Hematopoietic multipotent progenitor cell treated with erythropoietin and hydrocortisone succinate and interleukin-3 and kit ligand, for 8 days (in vitro differentiated cells): Measurements from ENCODE around the gene TARP.

Experiments used
- DNase-seq: peaks from one replicate; pipeline ENCODE4 v3.0.0-alpha.2; 2015

TARP gene

GRCh38 chr7:38211940-38212339, 61.5 kb downstream of the TARP start:
- DNase-seq = no peak

- DNase-seq = no peak
These were observed 62.0 kb downstream of the TARP start for GRCh38 chr7:38211486-38211885.
